ENCODE results near the gene SLC12A5.

- no peak for TF ChIP-seq CTCF (conservative IDR thresholded peaks at IDR 0.05)
- no peak for TF ChIP-seq ZFX (IDR thresholded peaks at IDR 0.05)
Observed at GRCh38 chr20:46107061-46107460, 78.0 kb downstream of the SLC12A5 start.

All from C4-2B (cell line).